Adrenal gland (tissue), 12 donors: ENCODE measurements around the gene KIF5C. TPM values are rescaled to one million over a fixed set of nuclear protein-coding genes. Genes with fewer than 3 reads are reported as not detected.

Experiments used
- DNase-seq, 7 donors: peaks; one replicate each; pipeline ENCODE4 v3.0.0-alpha.2; 2019 to 2020
- H3K27ac ChIP-seq, 5 donors: fragments of 200-600 bp; sonication (generic) in 4 of 5; 1 replicate in 3 of 5; 2 replicates in 2 of 5; pipeline versions ENCODE4 v1.5.1 to v1.8.0; 2016 to 2020; ENCODE audit warnings: mild to moderate bottlenecking in 1 of 5
- H3K27me3 ChIP-seq: fragments of 200-600 bp; 2 replicates; pipeline ENCODE4 v1.8.0; 2021
- H3K36me3 ChIP-seq, 2 donors: fragments of 200-600 bp; replicated peaks in 1 of 2; 1 replicate in 1 of 2; 2 replicates in 1 of 2; pipeline versions ENCODE4 v1.5.1 to v1.8.0; 2018 to 2022
- H3K4me1 ChIP-seq, 2 donors: fragments of 200-600 bp; replicated peaks in 1 of 2; 1 replicate in 1 of 2; 2 replicates in 1 of 2; pipeline versions ENCODE4 v1.5.1 to v1.8.0; 2018 to 2021
- H3K4me3 ChIP-seq, 4 donors: fragments of 200-600 bp; sonication (generic) in 3 of 4; one replicate each; pipeline ENCODE4 v1.5.1; 2016 to 2018
- H3K9me3 ChIP-seq, 3 donors: fragments of 200-600 bp; sonication (generic) in 1 of 3; replicated peaks in 1 of 3; 1 replicate in 2 of 3; 2 replicates in 1 of 3; pipeline versions ENCODE4 v1.5.1 to v1.8.0; 2016 to 2021
- POLR2A ChIP-seq, 2 donors: fragments of 450-650 bp; IDR thresholded peaks; one replicate each; pipeline ENCODE4 v1.6.1; 2017; ENCODE audit warnings: antibody characterized with exemption in 2 of 2, mild to moderate bottlenecking in 2 of 2, moderate library complexity in 1 of 2
- WGBS, 4 donors: extraction: QIAGEN DNeasy Blood & Tissue Kit in 2 of 4; methylation state at CpG; one replicate each; pipeline versions ENCODE4 v1.1.5 to v1.1.7; 2013 to 2017; 5-methylcytosine and 5-hydroxymethylcytosine counted together
- intact Hi-C, 2 donors: fragments of 100-400 bp; cut with DNase I; formaldehyde crosslinking; loops; one replicate each; pipeline versions ENCODE4 v1.14.1 to v1.15.0; 2022 to 2023
- polyA plus RNA-seq, 3 donors: library from polyadenylated mRNA; stranded (reverse); fragments of 200-250 nt in 2 of 3; fragments of 350-450 nt in 1 of 3; fragmentation: Illumina TruSeq in 1 of 3; extraction: RNeasy Lipid Tissue Mini Kit (QIAGEN cat#74804) in 1 of 3; gene quantifications; one replicate each; pipeline ENCODE4 v1.2.3, GENCODE V29; 2013 to 2014
- total RNA-seq, 9 donors: library from RNA; depleted of rRNA in 4 of 9; stranded (reverse); fragments of >200 nt in 4 of 9; fragments of 120-200 nt in 1 of 9; fragmentation: NEBNext Ultra II Directional in 1 of 9; extraction: Animal tissue kit (Norgen Biotek cat#: 25700) in 1 of 9; gene quantifications; one replicate each; pipeline versions ENCODE4 v1.1.0 to v1.2.4, GENCODE V29; 2013 to 2023
- TF ChIP-seq, protein P1 (sequence below), 6 experiments: fragments of 450-650 bp in 4 of 6; fragments of 200-600 bp in 2 of 6; sonication (generic) in 1 of 6; IDR thresholded peaks; 1 replicate in 5 of 6; 2 replicates in 1 of 6; pipeline versions ENCODE4 v1.5.1 to v1.8.0; 2016 to 2021; ENCODE audit warnings: antibody characterized with exemption in 6 of 6, mild to moderate bottlenecking in 2 of 6, moderate library complexity in 1 of 6
- donor health status: healthy with polysubstance abuse.
- donor health status: Bipolar disorder and iron deficiency.
- donor health status: DM: yes; HTN: yes; CAD: no.
- donor health status: DM: no; HTN: no; CAD: no.
- donor health status: DM: no; HTN: no; CAD: no.
- donor health status: DM: yes; HTN: yes; CAD: no.

KIF5C gene
- total and polyA plus RNA-seq, 12 donors, result 9.1 to 62.1 (median 19.3) TPM

DNA sequence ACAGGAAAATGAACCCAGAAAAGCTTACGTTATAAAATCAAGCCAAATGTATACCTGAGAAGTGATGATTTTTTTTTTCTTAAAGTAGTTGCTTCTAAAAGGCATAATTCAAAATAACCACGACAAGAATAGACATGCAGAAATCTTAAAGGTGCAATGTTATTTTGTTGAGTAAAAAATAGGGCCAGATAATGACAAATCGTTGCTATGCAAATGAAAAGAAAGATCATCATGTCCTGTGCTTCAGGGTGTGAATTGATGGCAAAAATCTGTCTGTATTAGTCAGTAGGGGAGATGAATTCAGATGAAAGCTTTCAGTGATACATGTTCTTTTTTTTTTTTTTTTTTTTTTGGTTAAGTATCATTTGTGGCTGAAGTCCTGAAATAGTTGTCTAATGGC, 187.5 kb downstream of the KIF5C start:
- no peaks in the 10 kb centered on the region for H3K27me3 ChIP-seq
- no peaks in the 10 kb centered on the region for H3K9me3 ChIP-seq
- DNase-seq, result no peak
- no peak overlapping the region for H3K27ac ChIP-seq
- H3K4me3 ChIP-seq, result no peak overlapping the region
- no peaks in the 10 kb centered on the region for H3K4me1 ChIP-seq
- H3K36me3 ChIP-seq, result no peaks in the 10 kb centered on the region
- 73 to 77% (median 74%) methylated on average over 3 of the region's 3 CpGs for WGBS, 4 donors
- intact Hi-C loops, result no loop called here
- TF ChIP-seq, protein P1, sequence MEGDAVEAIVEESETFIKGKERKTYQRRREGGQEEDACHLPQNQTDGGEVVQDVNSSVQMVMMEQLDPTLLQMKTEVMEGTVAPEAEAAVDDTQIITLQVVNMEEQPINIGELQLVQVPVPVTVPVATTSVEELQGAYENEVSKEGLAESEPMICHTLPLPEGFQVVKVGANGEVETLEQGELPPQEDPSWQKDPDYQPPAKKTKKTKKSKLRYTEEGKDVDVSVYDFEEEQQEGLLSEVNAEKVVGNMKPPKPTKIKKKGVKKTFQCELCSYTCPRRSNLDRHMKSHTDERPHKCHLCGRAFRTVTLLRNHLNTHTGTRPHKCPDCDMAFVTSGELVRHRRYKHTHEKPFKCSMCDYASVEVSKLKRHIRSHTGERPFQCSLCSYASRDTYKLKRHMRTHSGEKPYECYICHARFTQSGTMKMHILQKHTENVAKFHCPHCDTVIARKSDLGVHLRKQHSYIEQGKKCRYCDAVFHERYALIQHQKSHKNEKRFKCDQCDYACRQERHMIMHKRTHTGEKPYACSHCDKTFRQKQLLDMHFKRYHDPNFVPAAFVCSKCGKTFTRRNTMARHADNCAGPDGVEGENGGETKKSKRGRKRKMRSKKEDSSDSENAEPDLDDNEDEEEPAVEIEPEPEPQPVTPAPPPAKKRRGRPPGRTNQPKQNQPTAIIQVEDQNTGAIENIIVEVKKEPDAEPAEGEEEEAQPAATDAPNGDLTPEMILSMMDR (IDR thresholded peaks at IDR 0.05), result no peak
- no peak for TF ChIP-seq POLR2A (IDR thresholded peaks at IDR 0.05)

DNA sequence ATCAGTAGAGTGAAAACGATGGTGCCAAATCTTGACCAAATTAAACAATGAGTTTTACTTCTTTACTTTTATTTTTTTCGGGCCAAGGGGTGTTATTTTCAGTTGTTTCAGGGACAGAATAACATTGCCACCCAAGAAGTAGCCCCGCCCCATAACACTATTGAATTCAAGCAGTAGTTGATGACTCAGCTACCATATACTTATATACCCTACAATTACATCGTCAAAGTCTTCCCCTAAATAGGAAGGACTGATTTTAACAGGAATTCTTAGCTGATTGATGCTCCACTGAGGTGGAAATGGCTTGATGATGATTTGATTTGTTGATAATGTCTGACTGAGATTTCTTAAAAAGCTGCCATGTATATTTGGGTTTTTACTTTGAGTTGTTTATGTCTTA, 188.2 kb downstream of the KIF5C start:
- Histone ChIP-seq H3K9me3 (no peaks in the 10 kb centered on the region), H3K27ac (no peak overlapping the region), H3K36me3 (no peaks in the 10 kb centered on the region), H3K4me1 (no peaks in the 10 kb centered on the region), H3K4me3 (no peak overlapping the region), H3K27me3 (no peaks in the 10 kb centered on the region)
- 76 to 81% (median 79%) methylated on average over 4 of the region's 4 CpGs for WGBS, 4 donors
- intact Hi-C loops, result no loop called here
- no peak for TF ChIP-seq POLR2A (IDR thresholded peaks at IDR 0.05)
- TF ChIP-seq, protein P1 (IDR thresholded peaks at IDR 0.05), result no peak
- DNase-seq, result no peak

DNA sequence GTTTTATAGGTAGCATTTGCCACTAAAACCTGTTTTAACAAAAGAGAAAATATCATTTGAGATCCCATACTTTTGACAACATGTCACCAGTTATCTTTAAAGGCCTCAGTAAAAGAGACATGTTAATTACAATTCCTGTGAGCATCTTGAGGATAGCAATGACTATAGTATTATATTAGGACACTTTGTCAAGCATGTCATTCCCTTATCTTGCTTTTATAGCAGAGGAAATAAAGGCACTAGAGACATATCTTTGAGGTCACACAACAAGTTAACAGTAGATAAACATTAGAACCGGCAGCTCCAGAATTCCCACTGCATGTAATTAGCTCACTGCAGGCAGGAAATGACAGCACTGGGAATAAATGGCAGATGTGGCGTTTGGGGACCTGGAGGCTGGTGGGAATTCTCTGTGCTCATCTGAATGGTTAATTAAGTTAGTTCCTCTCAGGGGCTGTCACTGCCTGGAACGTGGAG, 189.4 kb downstream of the KIF5C start:
- Histone ChIP-seq H3K4me1 (no peaks in the 10 kb centered on the region), H3K4me3 (no peak overlapping the region), H3K27ac (no peak overlapping the region), H3K36me3 (no peaks in the 10 kb centered on the region), H3K9me3 (no peaks in the 10 kb centered on the region), H3K27me3 (no peaks in the 10 kb centered on the region)
- 43 to 55% (median 52%) methylated on average over 3 of the region's 3 CpGs for WGBS, 4 donors
- intact Hi-C loops, result no loop called here
- no peak for DNase-seq
- TF ChIP-seq, protein P1 (IDR thresholded peaks at IDR 0.05), result no peak
- TF ChIP-seq POLR2A (IDR thresholded peaks at IDR 0.05), result no peak

DNA sequence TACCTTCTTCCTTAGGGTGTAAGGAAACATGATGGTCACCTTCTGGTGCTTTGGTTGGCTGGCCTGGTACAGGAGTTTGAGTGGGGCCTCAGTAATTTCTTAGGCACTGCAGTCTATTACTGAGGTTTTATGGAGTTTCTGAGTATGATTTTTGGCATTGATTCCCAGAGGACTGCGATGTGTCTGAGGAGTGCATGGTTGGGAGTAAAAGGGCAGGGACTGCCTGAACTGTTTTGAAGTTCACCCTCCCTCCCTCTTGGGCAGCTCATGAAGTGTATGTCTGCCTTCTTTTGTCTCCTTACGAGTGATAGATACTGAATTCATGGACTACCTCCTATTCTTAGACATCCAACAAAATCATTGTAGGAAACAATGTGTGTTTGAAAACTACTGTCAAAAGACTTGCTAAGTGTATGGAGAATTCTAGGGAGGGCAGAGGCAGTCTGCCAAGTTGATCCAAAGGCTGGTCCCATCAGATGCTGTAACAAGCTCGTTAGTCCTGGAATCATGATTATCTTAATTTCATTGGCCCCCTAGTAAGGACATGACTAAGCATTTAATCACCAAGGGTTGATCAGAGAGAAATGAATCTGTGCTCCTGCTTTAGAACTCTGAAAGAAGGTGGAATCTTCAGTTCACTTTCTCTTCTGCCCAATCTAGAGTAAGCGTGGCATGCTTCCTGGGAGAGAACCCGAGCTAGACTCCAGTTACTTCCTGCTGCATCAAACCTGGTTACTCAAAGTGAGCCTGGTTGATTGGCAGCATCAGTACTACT, 190.0 kb downstream of the KIF5C start:
- no peaks in the 10 kb centered on the region for H3K36me3 ChIP-seq
- no peaks in the 10 kb centered on the region for H3K9me3 ChIP-seq
- TF ChIP-seq POLR2A (IDR thresholded peaks at IDR 0.05), result no peak
- TF ChIP-seq, protein P1 (IDR thresholded peaks at IDR 0.05), result no peak
- DNase-seq, result no peak
- no peaks in the 10 kb centered on the region for H3K27me3 ChIP-seq
- intact Hi-C loops, result no loop called here
- no peak overlapping the region for H3K4me3 ChIP-seq
- no peak overlapping the region for H3K27ac ChIP-seq
- WGBS, 4 donors, result 70 to 84% (median 78%) methylated on average over 5 of the region's 5 CpGs
- no peaks in the 10 kb centered on the region for H3K4me1 ChIP-seq
